Nephron (organoid): Measurements from ENCODE around the gene MN1.

Experiments used
- H3K27ac Mint-ChIP-seq, 3 experiments: 2 replicates each; pipeline ENCODE4 v1.8.0; 2020; ENCODE audit warnings: mixed read lengths in 3 of 3, mild to moderate bottlenecking in 2 of 3, moderate library complexity in 1 of 3
- H3K27me3 Mint-ChIP-seq: 2 replicates; pipeline ENCODE4 v1.8.0; 2021; ENCODE audit warnings: low read depth, mild to moderate bottlenecking, moderate library complexity, mixed read lengths
- H3K36me3 Mint-ChIP-seq: 2 replicates; pipeline ENCODE4 v1.8.0; 2020; ENCODE audit warnings: low read depth, mixed read lengths
- H3K4me1 Mint-ChIP-seq: 2 replicates; pipeline ENCODE4 v1.8.0; 2020; ENCODE audit warnings: mixed read lengths
- H3K4me3 Mint-ChIP-seq, 3 experiments: 2 replicates each; pipeline ENCODE4 v1.8.0; 2020; ENCODE audit warnings: mild to moderate bottlenecking in 3 of 3, mixed read lengths in 3 of 3, moderate library complexity in 2 of 3
- H3K9me3 Mint-ChIP-seq: 2 replicates; pipeline ENCODE4 v1.8.0; 2020; ENCODE audit warnings: mixed read lengths
- CTCF ChIP-seq, 3 experiments: fragments of 200-600 bp; sonication (generic); IDR thresholded peaks; one replicate each; pipeline ENCODE4 v1.5.0; 2021; ENCODE audit warnings: antibody characterized with exemption in 3 of 3; ENCODE audit not compliant: unreplicated experiment in 3 of 3

Gene MN1

GRCh38 chr22:27808451-27809225 is 7.1 kb upstream of the MN1 start:
- peak overlapping the region in 1 of 3 experiments; percentile 38 for H3K4me3 Mint-ChIP-seq
- no peak for TF ChIP-seq CTCF (IDR thresholded peaks at IDR 0.05; ENCODE audit: unreplicated experiment in 3 of 3)
- peaks cover 45% of the 10 kb centered on the region for H3K4me1 Mint-ChIP-seq
- peak overlapping the region in 2 of 3 experiments; percentile 40 to 92 for H3K27ac Mint-ChIP-seq
- no peaks in the 10 kb centered on the region for H3K36me3 Mint-ChIP-seq
- H3K9me3 Mint-ChIP-seq = no peaks in the 10 kb centered on the region
- peaks cover 42% of the 10 kb centered on the region for H3K27me3 Mint-ChIP-seq

GRCh38 chr22:27805841-27806240 is 4.3 kb upstream of the MN1 start:
- Mint-ChIP-seq H3K4me3 (peak overlapping the region in 1 of 3 experiments; percentile 59), H3K9me3 (no peaks in the 10 kb centered on the region), H3K27ac (peak overlapping the region in 2 of 3 experiments; percentile 73 to 83), H3K27me3 (peaks cover 51% of the 10 kb centered on the region), H3K36me3 (no peaks in the 10 kb centered on the region), H3K4me1 (peaks cover 52% of the 10 kb centered on the region)
- no peak for TF ChIP-seq CTCF (IDR thresholded peaks at IDR 0.05; ENCODE audit: unreplicated experiment in 3 of 3)

GRCh38 chr22:27804470-27805297 is 3.1 kb upstream of the MN1 start:
- H3K27me3 Mint-ChIP-seq = peaks cover 44% of the 10 kb centered on the region
- H3K36me3 Mint-ChIP-seq = no peaks in the 10 kb centered on the region
- H3K4me3 Mint-ChIP-seq = peak overlapping the region; percentile 78 to 85 (median 80)
- no peaks in the 10 kb centered on the region for H3K9me3 Mint-ChIP-seq
- TF ChIP-seq CTCF (IDR thresholded peaks at IDR 0.05; ENCODE audit: unreplicated experiment in 3 of 3) = peak; percentile 56 to 70 (median 68)
- H3K4me1 Mint-ChIP-seq = peaks cover 42% of the 10 kb centered on the region
- H3K27ac Mint-ChIP-seq = peak overlapping the region; percentile 17 to 94 (median 83)

GRCh38 chr22:27803841-27804415 is 2.4 kb upstream of the MN1 start:
- peaks cover 38% of the 10 kb centered on the region for H3K4me1 Mint-ChIP-seq
- H3K27me3 Mint-ChIP-seq = peaks cover 43% of the 10 kb centered on the region
- H3K27ac Mint-ChIP-seq = peak overlapping the region; percentile 53 to 91 (median 83)
- peak overlapping the region; percentile 43 to 91 (median 78) for H3K4me3 Mint-ChIP-seq
- H3K9me3 Mint-ChIP-seq = no peaks in the 10 kb centered on the region
- H3K36me3 Mint-ChIP-seq = peaks cover 1% of the 10 kb centered on the region
- TF ChIP-seq CTCF (IDR thresholded peaks at IDR 0.05; ENCODE audit: unreplicated experiment in 3 of 3) = no peak

- H3K4me1 Mint-ChIP-seq = peaks cover 35% of the 10 kb centered on the region
- H3K27me3 Mint-ChIP-seq = peaks cover 46% of the 10 kb centered on the region
- no peaks in the 10 kb centered on the region for H3K9me3 Mint-ChIP-seq
Measured at GRCh38 chr22:27802346-27803073, 954 bp upstream of the MN1 start.

More at GRCh38 chr22:27802346-27803073, 954 bp upstream of the MN1 start:
- Mint-ChIP-seq H3K27ac (peak overlapping the region; percentile 83 to 92 (median 91)), H3K36me3 (peaks cover 4% of the 10 kb centered on the region), H3K4me3 (peak overlapping the region; percentile 86 to 91 (median 88))
- TF ChIP-seq CTCF (IDR thresholded peaks at IDR 0.05; ENCODE audit: unreplicated experiment in 3 of 3) = no peak
